NCI-H345 treated with DMSO at 0.1 percent for 48 hours (cell line): ENCODE data around the gene BAZ1B.
"Not testable (repeated sequence)": the region's sequence is repeated elsewhere in the genome, so short reads cannot be mapped to it uniquely, and the experiment has no call there.

Experiments used
- DNase-seq: peaks from one replicate; lab custom pipeline; 2025; ENCODE audit not compliant: unreplicated experiment; lab: John Stamatoyannopoulos, UW

BAZ1B gene

DNA sequence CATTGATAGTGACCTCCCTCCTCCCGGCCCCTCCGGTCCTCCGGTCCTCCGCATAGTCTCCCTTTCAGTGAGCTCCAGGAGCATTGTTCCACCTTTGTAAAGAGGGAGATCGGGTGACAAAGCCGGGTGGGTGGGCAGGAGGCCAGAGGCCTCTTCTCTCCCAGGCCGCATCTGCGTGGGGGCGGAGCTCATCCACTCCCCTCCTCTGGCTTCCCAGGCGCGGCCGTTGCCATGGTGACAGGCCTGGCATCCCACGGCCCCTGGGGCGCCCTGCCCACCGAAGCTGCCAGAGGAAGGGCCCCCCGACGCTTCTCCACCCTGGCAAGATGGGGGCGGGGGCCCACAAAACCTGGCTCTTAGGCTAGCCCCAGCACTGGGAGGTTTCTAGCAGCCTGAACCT is 92.9 kb downstream of the BAZ1B start:
- DNase-seq = peak; percentile 72

DNA sequence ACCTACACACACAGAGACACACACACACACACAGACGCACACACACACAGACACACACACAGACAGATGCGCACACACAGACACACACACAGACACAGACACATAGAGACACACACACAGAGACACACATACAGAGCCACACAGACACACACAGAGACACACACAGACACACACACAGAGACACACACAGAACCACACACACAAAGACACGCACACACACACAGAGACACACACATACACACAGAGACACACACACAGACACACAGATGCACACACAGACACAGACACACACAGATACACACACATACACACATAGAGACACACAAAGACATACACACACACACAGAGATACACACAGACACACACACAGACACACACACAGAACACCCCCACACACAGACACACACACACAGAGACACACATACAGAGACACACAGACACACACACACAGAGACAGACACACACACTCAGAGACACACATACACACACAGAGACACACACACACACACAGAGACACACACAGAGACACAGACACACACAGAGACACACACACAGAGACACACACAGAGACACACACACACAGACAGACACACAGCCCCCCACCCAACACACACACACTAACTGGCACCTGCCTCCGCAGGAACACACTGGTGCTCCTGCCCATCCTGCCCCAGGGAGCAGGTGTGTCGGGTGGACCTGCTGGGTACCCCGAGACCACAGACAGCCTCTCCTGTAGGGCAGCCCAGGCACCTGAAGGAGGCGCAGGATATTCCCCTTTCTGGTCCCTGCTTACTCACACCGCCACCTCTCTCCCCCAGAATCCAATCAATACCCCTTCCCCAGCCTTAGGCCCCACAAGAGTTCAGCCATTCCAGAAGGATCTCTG is 93.9 kb downstream of the BAZ1B start:
- no peak for DNase-seq

DNA sequence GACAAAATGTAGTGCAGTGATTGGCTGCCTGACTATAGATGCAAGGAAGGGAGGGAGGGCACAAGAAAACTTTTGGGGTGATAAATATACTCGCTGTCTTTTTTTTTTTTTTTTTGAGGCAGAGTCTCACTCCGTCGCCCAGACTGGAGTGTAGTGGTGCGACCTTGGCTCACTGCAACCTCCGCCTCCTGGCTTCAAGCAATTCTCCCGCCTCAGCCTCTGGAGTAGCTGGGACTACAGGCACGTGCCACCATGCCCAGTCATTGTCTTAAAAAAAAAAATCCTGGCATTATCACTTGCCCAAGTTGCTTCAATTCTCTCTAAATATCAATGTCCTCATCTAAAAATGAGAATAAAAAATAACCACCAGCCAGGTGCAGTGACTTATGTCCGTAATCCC is 96.1 kb downstream of the BAZ1B start:
- DNase-seq = no peak

DNA sequence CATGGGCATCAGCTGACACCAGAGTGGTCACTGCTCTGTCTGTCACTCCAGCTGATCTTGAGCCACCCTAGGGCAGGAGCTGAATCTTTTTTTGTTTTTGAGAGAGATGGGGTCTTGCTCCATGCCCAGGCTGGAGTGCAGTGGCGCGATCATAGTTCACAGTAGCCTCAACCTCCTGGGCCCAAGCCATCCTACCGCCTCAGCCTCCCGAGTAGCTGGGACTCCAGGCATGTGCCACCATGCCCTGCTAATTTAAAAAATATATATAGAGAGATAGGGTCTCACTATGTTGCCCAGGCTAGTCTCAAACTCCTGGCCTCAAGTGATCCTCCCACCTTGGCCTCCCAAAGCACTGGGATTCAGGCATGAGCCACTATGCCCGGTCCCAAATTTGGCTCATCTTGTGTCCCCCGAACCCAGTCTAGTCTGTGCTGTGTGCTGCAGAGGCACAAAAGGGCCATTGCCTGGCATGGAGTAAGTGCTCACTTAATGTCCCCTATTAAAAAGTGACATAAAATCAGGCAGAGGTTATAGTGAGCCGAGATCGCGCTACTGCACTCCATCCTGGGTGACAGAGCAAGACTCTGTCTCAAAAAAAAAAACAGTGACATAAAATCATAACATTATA is 96.6 kb downstream of the BAZ1B start:
- no peak for DNase-seq

DNA sequence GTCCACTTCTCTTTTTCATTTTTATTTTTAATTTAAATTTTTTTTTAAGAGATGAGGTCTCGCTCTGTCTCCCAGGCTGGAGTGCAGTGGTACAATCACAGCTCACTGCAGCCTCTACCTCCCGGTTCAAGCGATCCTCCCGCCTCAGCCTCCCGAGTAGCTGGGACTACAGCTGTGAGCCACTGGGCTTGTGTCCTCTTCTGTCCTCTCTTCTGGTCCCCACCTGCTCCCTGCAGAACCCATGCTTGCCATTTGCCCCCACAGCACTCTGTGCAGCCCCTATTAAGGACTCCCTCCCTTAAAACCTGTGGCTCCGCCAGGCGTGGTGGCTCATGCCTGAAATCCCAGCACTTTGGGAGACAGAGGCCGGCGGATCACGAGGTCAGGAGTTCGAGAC is 97.6 kb downstream of the BAZ1B start:
- DNase-seq = no peak

DNA sequence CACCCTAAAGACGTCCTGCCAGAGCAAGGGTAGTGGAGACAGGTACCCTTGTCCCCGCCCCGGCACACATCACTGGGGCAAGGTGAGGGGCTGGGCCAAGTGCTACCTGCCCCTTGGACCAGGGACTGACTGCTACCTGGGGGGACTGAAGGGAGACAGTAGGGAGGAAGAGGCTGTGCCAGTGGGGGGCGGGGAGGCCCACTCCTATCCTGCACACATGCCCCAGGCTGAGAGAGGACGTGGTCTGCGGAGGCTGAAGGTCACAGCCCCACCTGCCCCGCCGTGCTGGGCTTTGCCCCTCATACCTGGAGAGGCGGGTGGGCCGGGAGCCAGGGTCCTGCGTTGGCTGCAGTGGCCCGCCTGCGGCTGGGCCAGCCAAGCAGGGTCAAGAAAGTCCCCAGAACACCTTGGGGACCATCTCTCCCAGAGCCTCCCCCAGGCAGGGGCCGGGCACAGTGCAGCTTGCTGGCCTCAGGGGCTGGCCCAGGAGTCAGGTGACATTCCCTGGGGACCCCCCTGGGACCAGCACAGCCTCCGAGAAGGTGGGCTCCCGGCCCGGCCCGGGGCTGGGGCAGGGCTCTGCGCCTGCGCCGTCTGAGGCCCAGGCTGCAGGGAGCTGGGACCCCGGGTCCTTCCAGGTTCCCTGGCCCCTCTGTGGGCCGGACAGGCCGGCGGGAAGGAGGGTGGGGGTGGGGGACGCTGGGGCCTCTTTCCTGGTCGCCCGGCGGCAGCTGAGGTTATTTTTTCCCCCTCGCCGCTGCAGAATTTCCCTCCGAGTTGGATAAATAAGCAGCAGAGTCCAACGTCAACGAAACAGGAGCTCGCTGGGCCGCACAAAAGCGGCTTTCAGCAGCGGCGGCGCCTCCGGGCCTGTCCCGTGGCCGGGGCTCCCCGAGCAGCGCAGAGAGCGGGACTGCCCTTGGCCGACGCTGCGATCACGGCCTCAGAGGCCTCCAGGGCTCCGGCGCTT is 98.3 kb downstream of the BAZ1B start:
- no peak for DNase-seq

DNA sequence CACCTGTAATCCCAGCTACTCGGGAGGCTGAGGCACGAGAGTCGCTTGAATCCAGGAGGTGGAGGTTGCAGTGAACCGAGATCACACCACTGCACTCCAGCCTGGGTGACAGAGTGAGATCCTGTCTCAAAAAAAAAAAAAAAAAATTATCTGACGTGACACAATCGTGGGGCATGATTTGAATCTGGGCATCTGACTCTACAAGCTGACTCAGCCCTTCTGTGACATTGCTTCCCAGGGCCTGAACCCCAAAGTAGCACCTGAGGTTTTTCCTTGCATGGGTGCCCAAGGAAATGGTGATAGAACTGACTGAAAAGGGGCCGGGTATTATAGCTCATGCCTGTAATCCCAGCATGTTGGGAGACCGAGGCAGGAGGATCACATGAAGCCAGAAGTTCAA is 101.5 kb downstream of the BAZ1B start:
- DNase-seq = not testable (repeated sequence)

DNA sequence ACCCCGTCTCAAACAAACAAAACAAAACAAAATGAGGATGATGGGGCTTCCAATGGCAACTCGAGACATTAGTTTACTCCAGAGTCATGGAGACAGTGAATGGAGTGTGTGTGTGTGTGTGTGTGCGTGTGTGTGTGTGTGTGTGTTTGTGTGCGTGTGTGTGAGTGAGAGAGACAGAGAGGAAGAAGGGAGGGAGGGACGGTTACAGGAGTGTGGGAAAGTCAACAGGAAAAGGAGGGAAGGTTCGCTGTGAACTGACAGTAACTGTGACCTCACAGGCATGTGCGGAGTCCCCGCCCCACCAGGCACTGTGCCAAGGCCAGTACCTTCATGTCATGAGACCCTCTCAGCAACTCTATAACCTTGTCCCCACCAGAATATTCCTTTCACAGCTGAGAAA is 102.1 kb downstream of the BAZ1B start:
- DNase-seq = peak; percentile 56

DNA sequence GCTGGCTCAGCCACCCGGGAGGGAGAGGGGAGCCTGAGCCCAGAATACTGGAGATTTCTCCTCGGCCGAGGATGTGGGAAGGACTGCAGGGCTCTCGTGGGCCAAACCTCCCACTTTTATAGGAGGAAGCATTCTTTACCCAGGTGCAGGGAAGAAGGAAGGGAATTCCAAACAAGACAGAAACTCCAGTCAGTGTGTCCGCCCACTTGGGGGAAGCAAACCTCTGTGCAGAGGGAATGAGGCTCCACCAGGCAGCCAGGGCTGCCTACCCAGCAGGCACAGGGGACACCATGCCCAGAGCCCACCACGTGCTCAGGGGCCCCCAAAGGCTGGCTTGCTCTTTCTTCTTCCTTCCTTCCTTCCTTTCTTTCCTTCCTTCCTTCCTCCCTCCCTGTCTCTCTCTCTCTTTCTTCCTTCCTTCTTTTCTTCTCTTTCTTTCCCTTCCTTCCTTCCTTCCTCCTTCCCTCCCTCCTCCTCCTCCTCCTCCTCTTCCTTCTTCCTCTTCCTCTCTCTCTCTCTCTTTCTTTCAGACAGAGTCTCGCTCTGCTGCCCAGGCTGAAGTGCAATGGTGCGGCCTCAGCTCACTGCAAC is 103.9 kb downstream of the BAZ1B start:
- DNase-seq = no peak

DNA sequence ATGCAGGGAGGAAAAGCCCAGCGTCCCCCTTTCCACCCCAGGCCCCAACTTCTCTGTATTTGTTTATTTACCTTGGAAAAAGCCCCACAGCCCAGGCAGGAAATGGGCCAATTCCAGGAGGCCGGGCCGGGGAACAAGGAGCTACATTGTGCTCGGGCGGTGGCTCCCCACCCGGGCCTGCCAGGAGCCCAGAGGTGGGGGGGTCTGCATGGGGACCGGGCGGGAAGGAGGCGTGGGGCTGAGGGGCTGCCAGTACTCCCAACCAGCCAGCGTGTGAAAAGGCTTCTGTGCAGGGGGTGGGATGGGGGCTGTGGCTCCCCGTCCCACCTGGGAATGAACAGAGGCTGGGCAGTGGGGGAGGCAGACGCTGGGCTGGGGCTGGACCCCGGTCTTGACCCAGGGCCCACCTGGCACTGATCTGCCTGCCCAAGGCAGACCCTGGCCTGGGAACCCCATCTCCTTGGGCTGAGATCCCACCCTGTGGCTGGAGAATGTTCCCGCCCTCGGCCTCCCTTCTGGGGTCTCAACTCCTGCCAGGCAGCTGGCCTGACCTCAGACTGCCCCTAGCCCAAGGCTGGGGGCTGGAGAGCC is 111.5 kb downstream of the BAZ1B start:
- DNase-seq = not testable (repeated sequence)

DNA sequence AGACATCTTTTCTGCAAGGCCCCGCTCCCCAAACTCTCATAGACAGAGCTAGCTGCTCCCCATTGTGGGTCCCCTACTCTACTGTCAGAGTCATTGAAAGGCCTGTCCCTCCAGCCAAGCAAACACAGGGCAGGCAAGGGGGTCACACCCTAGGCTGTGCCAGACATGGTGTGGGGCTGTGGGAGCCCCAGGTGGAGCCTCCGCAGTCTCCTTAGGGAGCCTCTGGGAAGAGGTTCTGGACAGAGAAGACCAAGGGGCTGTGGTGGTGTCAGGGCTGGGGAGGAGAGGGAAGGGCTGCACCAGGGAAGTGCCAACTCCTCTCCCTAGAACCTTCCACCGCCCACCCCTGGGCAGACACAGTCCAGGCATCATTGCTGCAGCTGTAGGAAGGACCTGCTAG is 117.2 kb downstream of the BAZ1B start:
- DNase-seq = not testable (repeated sequence)

DNA sequence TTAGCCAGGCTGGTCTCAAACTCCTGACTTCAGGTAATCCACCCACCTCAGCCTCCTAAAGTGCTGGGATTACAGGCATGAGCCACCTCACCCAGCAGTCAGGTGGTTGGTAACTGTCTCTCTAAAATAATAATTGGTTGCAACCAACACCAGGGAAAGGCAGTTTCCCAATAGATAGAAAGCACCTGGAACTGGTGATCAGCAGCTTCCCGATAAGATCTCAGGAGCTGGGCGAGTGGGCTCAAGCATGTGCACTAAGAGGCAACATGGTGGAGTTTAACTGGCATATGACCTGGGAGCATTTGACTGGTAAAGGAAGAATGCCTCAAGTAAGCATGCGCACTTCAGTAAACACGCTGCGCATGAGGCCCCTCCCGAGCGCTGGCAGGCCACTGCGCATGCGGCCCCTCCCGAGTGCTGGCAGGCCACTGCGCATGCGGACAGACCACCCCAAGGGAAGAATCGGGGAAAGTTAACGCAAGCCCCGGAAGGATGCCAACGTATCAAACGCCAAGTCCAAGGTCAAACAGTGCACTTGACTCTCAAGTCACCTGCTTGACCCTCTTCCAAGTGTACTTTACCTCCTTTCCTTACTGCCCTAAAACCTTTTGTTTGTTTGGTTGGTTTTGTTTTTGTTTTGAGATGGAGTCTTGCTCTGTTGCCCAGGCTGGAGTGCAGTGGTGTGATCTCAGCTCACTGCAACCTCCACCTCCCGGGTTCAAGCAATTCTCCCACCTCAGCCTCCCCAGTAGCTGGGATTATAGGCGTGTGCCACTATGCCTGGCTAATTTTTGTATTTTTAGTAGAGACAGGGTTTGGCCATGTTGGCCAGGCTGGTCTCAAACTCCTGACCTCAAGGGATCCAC is 122.7 kb downstream of the BAZ1B start:
- not testable (repeated sequence) for DNase-seq

DNA sequence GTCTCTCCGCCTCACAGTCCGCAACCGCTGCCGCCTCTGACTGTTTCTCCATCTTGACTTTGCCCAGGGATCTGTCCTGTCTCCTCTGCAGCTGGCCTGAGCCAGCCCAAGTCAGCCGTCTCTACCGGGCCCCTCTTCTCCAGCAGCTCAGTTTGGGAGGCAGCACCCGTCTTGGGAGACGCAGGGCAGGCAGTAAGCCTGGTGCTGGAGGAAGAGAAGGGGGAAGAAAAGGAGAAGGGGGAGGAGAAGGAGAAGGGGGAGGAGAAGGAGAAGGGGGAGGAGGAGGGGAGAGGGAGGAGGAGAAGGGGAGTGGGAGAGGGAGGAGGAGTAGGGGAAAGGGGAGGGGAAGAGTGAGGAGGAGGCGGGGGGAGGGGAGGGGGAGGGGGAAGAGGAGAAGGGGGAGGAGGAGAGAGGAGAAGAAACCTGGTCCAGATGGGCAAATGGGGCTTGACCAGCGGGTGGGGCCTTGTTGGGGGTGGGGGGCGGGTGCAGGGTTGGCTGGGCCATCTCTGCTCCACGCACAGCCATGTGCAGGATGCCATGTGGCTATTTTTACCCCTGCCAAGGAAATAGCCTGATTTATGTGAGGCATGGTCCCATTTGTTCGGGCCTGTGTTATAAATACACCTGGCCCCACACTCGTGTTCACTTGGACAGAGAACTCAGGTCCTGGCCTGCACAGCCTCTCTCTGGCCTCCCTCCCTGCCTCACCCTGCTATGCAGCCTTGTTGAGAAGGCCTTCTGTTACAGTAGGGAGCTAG is 124.4 kb downstream of the BAZ1B start:
- no peak for DNase-seq

DNA sequence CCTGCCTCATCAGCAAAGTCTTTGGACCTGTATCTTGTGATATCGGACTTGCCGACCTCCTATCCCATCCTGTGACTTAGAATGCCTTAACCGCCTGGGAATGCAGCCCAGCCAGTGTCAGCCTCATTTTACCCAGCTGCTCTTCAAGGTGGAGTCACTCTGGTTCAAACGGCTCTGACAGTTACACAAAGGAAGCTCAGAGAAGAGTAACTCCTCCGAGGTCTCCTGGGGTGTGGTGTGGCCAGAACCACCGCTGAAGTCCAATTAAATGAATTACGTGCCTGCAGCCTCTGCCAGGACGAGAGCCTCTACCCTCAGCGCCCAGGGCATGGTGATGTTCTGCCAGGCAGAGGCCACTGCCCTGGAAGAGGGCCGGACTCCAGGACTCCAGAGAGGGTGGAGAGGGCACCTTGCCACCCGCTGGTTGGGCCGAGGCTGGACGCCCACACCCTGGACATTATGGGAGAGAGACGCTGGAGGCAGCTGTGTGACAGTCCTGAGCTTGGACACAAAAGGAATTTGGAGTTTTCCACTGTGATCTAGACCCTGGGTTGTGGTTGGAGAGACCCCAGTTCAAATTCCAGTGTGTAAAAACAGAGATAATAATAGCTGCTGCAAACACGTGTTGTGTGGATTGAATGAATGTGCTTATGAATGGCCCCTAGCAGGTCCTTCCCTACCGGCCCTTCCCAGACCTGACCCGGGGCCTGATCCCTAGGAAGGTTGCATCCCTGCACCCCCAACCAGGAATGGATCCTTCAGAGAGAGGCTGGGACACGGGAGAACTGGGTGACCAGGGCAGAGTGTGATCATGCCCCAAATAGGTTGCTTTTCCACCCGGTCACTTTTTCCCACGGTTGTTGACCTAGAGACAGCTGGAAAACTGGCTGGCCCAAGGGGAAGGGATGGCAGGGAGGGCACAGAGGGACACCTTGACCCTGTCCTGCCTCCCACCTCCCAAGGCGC is 126.3 kb downstream of the BAZ1B start:
- no peak for DNase-seq

DNA sequence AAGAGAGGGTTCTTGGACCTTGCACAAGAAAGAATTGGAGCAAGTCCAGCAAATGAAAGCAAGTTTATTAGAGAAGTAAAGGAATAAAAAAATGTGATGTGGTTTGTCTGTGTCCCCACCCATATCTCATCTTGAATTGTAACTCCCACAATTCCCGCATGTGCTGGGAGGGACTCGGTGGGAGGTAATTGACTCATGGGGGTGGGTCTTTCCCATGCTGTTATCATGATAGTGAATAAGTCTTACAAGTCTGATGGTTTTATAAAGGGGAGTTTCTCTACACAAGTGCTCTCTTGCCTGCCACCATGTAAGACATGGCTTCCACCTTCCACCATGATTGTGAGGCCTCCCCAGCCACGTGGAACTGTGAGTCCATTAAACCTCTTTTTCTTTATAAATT is 127.7 kb downstream of the BAZ1B start:
- no peak for DNase-seq

DNA sequence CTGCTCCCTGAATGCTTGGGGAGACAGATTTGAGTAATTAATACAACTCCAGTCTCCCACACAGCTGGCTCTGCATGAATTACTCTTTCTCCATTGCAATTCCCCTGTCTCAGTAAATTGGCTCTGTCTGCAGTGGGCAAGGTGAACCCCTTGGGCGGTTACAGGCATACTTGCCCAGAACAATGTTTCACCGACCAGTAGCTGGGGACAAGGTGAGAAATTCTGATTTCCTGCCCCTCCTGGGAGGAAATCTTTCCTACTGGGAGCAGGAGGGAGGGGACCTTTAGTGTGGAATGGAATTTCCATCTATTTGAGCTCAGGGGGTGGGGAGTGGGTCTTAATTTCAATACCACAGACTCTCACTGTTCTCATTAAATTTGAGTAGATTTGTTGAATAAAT is 130.7 kb downstream of the BAZ1B start:
- DNase-seq = no peak
